Epithelial cell of proximal tubule (primary cell): ENCODE data around the gene BICDL2. TPM values are rescaled to one million over a fixed set of nuclear protein-coding genes. Genes with fewer than 3 reads are reported as not detected.

Source experiments
- DNase-seq: peaks from one replicate; pipeline ENCODE4 v3.0.0-alpha.2; 2011; ENCODE audit warnings: low read depth
- H3K4me3 ChIP-seq: 2 replicates; pipeline ENCODE4 v1.5.1; 2011; ENCODE audit warnings: low read depth, mild to moderate bottlenecking, low read length
- total RNA-seq: library from RNA; depleted of rRNA; stranded (reverse); fragments of >200 nt; gene quantifications from 2 replicates; pipeline ENCODE4 v1.2.3, GENCODE V29; 2015
- TF ChIP-seq, protein P1 (sequence below): conservative IDR thresholded peaks from 2 replicates; pipeline ENCODE4 v1.5.1; 2012; ENCODE audit warnings: low read depth, mild to moderate bottlenecking, low read length

Gene BICDL2
- total RNA-seq, 1 donor from 2014 or later, result 4.6 TPM

GRCh38 chr16:3012246-3012645 is 24.5 kb downstream of the BICDL2 start:
- DNase-seq, result no peak
- TF ChIP-seq, protein P1, sequence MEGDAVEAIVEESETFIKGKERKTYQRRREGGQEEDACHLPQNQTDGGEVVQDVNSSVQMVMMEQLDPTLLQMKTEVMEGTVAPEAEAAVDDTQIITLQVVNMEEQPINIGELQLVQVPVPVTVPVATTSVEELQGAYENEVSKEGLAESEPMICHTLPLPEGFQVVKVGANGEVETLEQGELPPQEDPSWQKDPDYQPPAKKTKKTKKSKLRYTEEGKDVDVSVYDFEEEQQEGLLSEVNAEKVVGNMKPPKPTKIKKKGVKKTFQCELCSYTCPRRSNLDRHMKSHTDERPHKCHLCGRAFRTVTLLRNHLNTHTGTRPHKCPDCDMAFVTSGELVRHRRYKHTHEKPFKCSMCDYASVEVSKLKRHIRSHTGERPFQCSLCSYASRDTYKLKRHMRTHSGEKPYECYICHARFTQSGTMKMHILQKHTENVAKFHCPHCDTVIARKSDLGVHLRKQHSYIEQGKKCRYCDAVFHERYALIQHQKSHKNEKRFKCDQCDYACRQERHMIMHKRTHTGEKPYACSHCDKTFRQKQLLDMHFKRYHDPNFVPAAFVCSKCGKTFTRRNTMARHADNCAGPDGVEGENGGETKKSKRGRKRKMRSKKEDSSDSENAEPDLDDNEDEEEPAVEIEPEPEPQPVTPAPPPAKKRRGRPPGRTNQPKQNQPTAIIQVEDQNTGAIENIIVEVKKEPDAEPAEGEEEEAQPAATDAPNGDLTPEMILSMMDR, result no peak
- no peak overlapping the region for H3K4me3 ChIP-seq

- no peak overlapping the region for H3K4me3 ChIP-seq
- DNase-seq, result no peak
- TF ChIP-seq, protein P1, result no peak
Observed at GRCh38 chr16:3010510-3010909, 26.2 kb downstream of the BICDL2 start.

DNA sequence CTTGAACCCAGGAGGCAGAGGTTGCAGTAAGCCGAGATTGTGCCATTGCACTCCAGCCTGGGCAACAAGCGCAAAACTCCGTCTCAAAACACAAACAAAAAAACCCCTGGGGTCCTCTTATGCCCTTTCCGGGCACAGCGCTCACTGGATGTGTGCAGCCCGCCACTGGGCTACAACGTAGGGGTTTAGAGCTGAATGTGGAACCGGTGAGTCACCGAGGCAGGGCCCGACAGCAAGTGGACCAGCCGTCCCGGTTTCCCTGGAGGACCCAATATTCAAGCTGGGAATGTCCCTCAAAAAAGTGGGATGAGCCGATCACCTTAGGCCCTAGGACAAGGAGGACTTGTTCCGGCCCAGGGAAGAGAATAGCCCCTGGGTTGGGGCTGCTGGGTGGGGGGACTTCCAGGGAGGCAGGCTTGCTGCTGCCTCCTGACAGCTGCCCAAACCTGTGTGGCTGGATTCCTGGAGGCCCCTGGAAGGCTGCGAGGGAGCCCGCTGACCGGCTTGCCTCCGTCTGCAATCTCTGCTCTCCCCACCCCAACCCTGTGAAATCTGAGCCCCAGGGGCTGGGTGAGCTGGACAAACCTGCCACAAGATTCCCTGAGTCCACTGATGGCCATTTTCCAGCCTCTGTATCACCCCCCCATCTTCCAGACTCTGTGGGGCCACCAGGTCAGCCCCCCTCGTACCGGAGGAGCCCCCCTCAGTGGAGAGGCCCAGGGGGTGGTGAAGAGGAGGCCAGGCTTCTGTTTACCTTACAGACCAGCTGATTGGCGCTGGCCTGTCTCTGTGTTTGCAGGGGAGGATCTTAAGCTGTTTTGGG is 27.0 kb downstream of the BICDL2 start:
- TF ChIP-seq, protein P1, result no peak
- no peak overlapping the region for H3K4me3 ChIP-seq
- no peak for DNase-seq

GRCh38 chr16:3008690-3009037 is 28.1 kb downstream of the BICDL2 start:
- H3K4me3 ChIP-seq, result no peak overlapping the region
- DNase-seq, result no peak
- TF ChIP-seq, protein P1, result no peak

GRCh38 chr16:3007957-3008689 is 28.6 kb downstream of the BICDL2 start:
- H3K4me3 ChIP-seq, result no peak overlapping the region
- no peak for DNase-seq
- TF ChIP-seq, protein P1, result no peak

GRCh38 chr16:3007059-3007956 is 29.4 kb downstream of the BICDL2 start:
- H3K4me3 ChIP-seq, result no peak overlapping the region
- TF ChIP-seq, protein P1, result no peak
- no peak for DNase-seq
